HG03378 (cell line): ENCODE results near the gene PIK3R4.

Source experiments
- ATAC-seq: cut with Tn5 transposase; IDR thresholded peaks from one replicate; pipeline ENCODE4 v1.9.1; 2021; ENCODE audit warnings: mild to moderate bottlenecking, moderate library complexity; ENCODE audit not compliant: unreplicated experiment

PIK3R4 gene

GRCh38 chr3:130644628-130645253, 101.9 kb downstream of the PIK3R4 start:
- no peak for ATAC-seq

DNA sequence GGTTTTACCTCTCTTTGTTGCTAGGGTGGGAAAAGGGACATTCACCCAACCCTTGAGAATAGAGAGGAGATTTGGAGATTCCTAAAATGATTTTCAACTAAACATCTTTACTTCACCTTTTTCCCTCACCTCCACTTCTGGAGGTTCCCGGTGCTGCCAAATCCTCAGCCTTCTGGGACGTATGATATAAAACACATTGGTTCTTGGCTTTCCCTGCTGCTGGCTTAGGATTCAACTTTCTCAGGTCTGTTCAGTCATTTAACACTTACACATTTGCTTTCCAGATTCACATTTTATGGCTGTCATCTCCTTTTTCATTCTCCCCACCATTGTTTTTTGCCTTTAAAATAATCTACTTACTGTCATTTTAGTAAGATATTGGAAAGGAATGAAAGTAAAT, 106.6 kb downstream of the PIK3R4 start:
- ATAC-seq = no peak

DNA sequence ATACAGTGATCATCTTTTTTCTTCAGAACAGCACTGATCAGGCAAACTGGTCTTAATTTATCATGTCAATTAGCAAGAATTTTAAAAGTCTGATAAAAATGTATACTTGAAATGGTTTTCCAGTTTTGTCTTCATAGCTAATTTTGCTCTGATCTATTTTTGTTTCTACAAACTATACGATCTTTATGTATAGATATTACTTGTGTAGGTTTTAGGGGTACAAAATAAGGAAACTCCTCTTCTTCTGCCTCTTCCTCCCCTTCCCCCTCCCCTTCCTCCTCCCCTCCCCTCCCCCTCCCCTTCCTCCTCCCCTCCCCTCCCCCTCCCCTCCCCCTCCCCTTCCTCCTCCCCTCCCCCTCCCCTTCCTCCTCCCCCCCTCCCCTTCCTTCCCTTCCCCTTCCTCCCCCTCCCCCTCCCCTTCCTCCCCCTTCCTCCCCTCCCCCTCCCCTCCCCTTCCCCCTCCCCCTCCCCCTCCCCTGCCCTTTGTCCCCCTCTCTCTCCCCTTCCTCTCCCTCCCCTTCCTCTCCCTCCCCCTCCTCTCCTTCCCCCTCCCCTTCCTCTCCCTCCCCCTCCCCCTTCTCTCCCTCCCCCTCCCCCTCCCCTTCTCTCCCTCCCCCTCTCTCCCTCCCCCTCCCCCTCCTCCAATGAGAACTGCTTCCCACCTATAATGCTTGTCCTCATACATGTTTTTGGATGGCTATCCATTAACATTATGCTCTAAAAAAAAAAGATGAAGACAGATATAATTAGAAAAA, 110.0 kb downstream of the PIK3R4 start:
- no peak for ATAC-seq

GRCh38 chr3:130635978-130636377, 110.7 kb downstream of the PIK3R4 start:
- no peak for ATAC-seq

- ATAC-seq = no peak
These were observed 111.3 kb downstream of the PIK3R4 start for GRCh38 chr3:130635285-130635684.
